Activated CD8-positive, alpha-beta memory T cell treated with anti-CD3 and anti-CD28 coated beads, Interleukin-2, amount 50 U/mL, for 24 hours (primary cell): ENCODE data around the gene PDE11A.
A peak's percentile ranks its signal among the peaks of the same experiment; 100 is the strongest.

Source experiments
- DNase-seq: peaks from one replicate; pipeline ENCODE4 v3.0.0-alpha.2; 2020; ENCODE audit errors: extremely low read depth

The PDE11A gene

GRCh38 chr2:177923323-177923722 is 149.3 kb downstream of the PDE11A start:
- no peak for DNase-seq

- no peak for DNase-seq
Observed at GRCh38 chr2:177921726-177922125, 150.9 kb downstream of the PDE11A start.

GRCh38 chr2:177917169-177917568 is 155.4 kb downstream of the PDE11A start:
- no peak for DNase-seq

- no peak for DNase-seq
Observed at GRCh38 chr2:177916342-177916741, 156.2 kb downstream of the PDE11A start.

- DNase-seq, result no peak
Observed at GRCh38 chr2:177914247-177914646, 158.3 kb downstream of the PDE11A start.

- no peak for DNase-seq
Observed at GRCh38 chr2:177909962-177910361, 162.6 kb downstream of the PDE11A start.

- DNase-seq, result no peak
Observed at GRCh38 chr2:177908824-177909223, 163.8 kb downstream of the PDE11A start.

GRCh38 chr2:177908182-177908581 is 164.4 kb downstream of the PDE11A start:
- DNase-seq, result no peak

- peak; percentile 15 for DNase-seq
Observed at GRCh38 chr2:177906041-177906718, 166.4 kb downstream of the PDE11A start.

GRCh38 chr2:177905640-177906039 is 166.9 kb downstream of the PDE11A start:
- no peak for DNase-seq

- no peak for DNase-seq
Observed at GRCh38 chr2:177902395-177903163, 170.0 kb downstream of the PDE11A start.

- no peak for DNase-seq
Observed at GRCh38 chr2:177900082-177900481, 172.5 kb downstream of the PDE11A start.

GRCh38 chr2:177897278-177897677 is 175.3 kb downstream of the PDE11A start:
- DNase-seq, result no peak

- no peak for DNase-seq
Observed at GRCh38 chr2:177896587-177896986, 176.0 kb downstream of the PDE11A start.

- DNase-seq, result no peak
Observed at GRCh38 chr2:177894546-177894945, 178.0 kb downstream of the PDE11A start.

- no peak for DNase-seq
Observed at GRCh38 chr2:177893880-177894279, 178.7 kb downstream of the PDE11A start.

GRCh38 chr2:177891533-177891932 is 181.0 kb downstream of the PDE11A start:
- no peak for DNase-seq

GRCh38 chr2:177889818-177890460 is 182.6 kb downstream of the PDE11A start:
- no peak for DNase-seq

- no peak for DNase-seq
Observed at GRCh38 chr2:177888581-177888980, 184.0 kb downstream of the PDE11A start.

- DNase-seq, result no peak
Observed at GRCh38 chr2:177887722-177888121, 184.9 kb downstream of the PDE11A start.

GRCh38 chr2:177886824-177887223 is 185.8 kb downstream of the PDE11A start:
- DNase-seq, result no peak

- no peak for DNase-seq
Observed at GRCh38 chr2:177885828-177886466, 186.6 kb downstream of the PDE11A start.
